ENCODE results near the gene ACVR1B.

ACVR1B gene

DNA sequence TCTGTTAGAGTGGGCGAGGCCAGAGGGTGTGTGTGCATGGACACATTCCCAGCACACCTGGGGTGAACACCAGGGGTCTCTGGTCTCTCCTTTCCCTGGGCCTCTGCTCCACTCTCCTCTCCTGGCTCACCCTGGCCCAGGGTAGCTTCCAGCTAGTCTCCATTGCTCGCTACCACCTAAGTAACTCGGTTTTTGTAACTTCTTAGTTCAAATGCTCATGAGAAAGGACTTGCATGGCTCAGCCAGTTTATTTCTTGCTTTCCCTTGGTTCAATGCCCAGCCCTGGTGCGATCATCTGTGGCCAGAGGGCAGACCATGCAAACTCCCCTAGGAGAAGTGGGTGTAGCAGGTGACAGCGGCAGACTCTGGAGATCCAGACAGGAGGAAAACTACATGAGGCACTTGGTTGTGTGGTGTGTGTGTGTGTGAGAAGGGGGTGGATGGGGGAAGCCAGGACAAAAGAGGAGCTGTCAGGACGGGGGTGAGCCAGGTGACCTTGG, 8.9 kb upstream of the ACVR1B start:
- no peak for DNase-seq (ENCODE audit: low spot score)

DNA sequence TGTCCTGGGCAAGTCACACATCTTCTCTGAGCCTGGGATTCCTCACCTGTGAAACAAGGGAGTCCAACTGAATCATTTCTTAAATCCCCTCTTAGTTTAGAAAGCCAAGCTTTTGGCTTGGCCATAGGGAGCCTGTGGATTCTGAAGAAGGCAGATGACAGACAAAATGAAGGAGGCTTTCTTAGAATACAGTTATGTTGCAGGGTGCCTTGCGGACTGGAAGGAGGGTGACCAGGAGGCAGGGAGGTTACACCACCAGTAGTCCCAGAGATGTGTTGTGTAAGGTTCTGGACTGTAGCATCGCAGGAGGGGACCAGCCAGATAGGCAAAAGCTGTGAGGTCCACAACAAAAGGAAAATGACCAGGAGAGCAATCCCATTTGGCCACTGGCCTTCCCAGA, 8.2 kb upstream of the ACVR1B start:
- DNase-seq (ENCODE audit: low spot score): no peak

GRCh38 chr12:51944608-51945233, 6.8 kb upstream of the ACVR1B start:
- no peak for DNase-seq (ENCODE audit: low spot score)

- no peak for DNase-seq (ENCODE audit: low spot score)
These were observed 4.1 kb upstream of the ACVR1B start for GRCh38 chr12:51947246-51947996.

- no peak for DNase-seq (ENCODE audit: low spot score)
These were observed 3.4 kb upstream of the ACVR1B start for GRCh38 chr12:51948066-51948465.

DNA sequence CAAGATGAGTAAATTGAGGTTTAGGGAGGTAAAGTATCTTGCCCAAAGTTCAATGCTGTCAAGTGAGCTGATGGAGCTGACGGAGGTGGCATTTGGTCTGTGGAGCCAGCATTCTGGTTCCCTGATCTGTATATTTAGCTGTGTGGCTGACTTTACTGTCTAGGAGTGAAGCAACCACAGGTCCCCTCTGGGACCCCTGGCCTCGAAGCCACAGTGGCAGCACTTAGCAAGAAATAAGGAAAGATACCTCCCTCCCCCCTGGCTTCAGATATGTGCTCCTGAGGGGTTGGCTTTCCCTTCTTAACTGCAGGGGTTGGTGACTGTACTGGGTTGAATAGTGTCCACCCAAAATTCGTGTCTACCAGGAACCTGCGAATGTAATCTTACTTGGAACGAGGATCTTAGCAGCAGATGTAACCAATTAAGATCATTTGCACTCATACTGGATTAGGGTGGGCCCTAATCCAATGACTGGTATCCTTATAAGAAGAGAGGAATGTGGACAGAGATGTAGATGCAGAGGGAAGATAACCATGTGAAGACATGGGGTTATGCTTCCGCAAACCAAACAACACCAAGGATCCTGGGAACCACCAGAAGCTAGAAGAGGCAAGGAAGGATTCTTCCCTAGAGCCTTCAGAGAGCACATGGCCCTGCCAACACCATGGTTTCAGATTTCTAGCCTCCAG, 2.0 kb upstream of the ACVR1B start:
- DNase-seq (ENCODE audit: low spot score): no peak

- no peak for DNase-seq (ENCODE audit: low spot score)
These were observed 759 bp upstream of the ACVR1B start for GRCh38 chr12:51950682-51951198.

DNA sequence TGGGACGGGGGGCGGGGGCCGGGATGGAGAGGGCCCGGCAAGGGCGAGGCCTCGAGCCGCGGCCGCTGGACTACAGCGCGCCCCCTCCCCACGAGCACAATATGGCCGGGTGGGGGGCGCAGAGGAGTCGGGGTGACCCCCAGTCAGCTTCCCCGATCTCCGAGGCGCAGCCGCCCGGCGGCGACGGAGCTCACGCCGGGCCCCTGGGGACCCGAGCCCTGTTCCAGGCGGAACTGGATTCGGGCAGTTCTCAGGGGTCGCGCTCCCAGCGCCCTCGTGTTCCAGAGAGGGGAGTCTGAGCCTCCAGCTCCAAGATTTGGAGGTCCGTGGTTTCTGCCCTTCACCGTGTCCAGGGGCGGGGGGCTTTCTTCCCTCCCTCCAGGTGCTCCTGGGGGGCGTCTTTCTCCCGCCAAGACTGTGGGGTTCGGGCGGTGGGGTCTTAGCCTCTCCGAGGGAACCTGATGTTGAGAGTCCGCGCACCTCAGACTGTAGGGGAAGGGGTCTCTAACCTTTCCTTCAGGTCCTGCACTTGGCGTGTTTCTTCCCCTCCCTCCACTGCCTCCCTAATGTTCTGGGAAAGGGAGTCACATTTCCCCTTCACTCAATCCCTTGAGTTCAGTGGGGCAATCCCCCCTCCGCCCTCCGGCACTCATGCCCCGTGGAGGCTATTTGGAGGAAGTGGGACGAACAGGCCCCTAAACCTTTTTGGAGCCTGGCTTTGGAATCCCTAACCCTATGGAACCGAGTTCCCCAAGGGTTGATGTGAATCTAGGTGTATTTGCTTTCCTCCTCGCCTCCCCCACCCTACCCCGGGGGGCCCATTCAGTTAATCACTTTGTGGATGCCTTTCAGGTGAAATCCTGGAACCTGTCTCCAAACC, 584 bp downstream of the ACVR1B start:
- peak; percentile 35 for DNase-seq (ENCODE audit: low spot score)

DNA sequence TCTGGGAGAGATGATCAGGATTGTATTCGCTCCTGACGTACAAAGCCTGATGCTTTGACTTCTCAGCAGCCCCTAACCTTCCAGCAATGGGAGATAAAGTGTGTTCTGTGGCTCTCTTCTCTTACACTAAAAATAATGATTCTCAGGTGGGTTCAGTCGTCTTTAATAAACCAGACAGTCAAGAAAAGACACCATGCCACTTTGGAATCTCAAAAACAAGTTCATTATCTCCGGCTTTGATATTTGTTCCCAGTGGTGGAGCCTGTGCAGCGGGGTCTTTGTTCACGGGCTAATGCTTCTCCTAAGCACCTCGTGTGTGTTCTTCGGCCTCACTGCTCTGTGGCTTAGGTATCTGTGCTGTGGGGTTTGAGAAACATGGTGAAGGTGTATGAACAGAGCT, 1.6 kb downstream of the ACVR1B start:
- DNase-seq (ENCODE audit: low spot score): peak; percentile 56

DNA sequence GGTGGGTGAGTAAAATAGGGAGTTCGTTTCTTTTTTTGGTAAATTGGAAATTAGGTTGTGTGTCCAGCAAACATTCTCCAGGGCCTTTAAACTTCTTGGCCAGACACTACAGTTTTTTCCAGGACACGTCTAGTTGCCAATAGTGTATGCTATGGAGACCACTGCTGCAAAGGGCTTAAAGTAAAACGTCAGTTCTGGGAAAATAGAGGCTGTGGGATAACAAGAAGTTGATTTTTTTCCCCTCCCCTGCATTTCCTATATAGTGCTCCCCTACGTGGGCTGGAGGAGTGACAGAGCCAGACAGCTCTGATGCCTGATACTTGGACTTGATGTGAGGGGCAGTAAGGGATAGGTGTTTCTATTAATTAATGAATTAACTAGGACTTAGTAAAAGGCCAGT, 2.4 kb downstream of the ACVR1B start:
- no peak for DNase-seq (ENCODE audit: low spot score)

DNA sequence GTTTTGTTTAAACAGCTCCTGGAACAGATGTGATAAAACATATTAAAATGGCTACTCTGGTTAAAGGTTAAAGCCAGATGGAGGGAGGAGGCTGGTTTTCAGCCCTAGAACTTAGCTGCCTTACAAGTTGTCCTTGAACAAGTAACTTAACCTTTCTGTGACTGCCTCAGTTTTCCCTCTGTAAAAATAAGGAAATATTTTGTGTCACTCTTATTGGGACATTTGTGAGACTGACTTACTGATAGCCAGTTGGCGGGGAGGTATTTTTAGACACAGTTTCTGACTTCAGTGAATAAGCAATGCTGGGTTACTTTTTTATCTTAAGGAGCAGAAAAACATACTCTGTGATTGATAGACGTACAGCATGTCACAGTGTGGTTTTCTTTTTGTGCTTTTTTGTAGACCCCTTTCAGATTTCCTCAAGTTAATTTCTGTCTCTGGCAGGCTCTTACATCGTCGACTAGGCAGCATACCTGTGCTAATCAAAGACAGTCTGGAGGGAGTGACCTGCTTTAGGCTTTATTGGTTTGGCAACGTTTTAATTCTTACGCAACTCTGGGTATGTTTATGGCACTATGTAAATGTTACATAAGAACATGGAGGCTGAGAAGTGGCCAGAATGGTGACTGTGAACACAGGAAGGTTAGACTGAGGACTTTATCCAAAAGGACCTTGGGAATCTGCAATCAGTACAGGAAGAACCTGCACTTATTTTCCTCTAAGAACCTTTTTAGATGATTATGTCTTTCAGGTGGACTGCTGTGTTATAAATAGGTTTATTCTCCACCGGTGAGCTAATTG, 3.3 kb downstream of the ACVR1B start:
- peak; percentile 60 for DNase-seq (ENCODE audit: low spot score)

GRCh38 chr12:51955702-51956101, 4.2 kb downstream of the ACVR1B start:
- no peak for DNase-seq (ENCODE audit: low spot score)

GRCh38 chr12:51958542-51958941, 7.0 kb downstream of the ACVR1B start:
- no peak for DNase-seq (ENCODE audit: low spot score)

DNA sequence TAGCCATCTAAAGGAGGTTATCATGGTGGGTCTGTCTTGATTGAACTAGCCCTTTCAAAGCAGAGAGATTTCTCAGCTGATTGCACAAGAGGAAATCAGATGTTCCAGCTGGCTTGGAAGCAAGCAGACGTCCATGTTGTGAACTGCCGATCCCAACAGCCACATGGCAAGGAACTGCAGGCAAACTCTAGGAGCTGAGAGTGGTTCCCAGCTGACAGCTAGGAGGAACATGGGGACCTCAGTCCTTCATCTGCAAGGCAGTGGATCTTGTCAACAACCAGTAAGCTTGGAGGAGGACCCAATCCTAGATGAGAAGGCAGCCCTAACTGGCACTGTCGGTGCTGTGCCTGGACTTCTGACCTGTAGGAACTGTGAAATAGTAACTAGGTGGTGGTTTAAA, 7.7 kb downstream of the ACVR1B start:
- no peak for DNase-seq (ENCODE audit: low spot score)

DNA sequence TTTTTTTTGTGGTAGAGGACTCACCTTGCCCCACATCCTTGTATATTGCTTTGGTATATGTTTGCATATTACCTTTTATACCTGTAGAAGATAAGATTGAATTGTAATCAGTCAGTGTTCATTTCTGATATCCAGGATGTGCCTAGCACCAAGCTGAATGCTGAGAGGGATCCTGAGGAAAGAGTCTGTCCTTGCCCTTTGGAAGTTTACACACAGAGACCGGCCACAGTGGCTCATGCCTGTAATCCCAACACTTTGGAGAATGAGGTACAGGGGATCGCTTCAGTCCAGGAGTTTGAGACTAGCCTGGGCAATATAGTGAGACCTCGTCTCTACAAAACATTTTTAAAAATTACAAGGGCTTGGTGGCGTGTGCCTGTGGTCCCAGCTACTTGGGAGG, 8.4 kb downstream of the ACVR1B start:
- DNase-seq (ENCODE audit: low spot score): no peak

DNA sequence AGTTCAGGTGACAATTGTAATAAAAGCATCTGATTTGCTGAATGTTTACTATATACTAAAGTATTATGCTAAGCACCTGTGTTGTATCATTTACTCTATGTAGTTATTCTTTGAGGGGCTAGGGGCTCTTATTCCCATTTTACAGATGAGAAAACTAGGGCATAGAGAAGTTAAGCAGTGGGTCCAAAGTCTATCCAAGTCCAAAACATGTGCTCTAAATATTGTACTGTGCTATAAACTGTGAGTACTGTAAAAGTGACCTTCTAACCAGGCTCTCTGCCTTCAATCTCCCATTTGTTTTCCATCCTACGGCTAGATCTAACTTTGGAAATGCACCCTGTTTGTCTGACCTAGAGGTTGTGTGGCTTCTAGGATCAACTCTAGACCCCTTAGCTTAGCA, 9.0 kb downstream of the ACVR1B start:
- no peak for DNase-seq (ENCODE audit: low spot score)

GRCh38 chr12:51960890-51961289, 9.4 kb downstream of the ACVR1B start:
- no peak for DNase-seq (ENCODE audit: low spot score)

GRCh38 chr12:51961834-51962233, 10.3 kb downstream of the ACVR1B start:
- no peak for DNase-seq (ENCODE audit: low spot score)

- DNase-seq (ENCODE audit: low spot score): no peak
These were observed 11.2 kb downstream of the ACVR1B start for GRCh38 chr12:51962737-51963136.

DNA sequence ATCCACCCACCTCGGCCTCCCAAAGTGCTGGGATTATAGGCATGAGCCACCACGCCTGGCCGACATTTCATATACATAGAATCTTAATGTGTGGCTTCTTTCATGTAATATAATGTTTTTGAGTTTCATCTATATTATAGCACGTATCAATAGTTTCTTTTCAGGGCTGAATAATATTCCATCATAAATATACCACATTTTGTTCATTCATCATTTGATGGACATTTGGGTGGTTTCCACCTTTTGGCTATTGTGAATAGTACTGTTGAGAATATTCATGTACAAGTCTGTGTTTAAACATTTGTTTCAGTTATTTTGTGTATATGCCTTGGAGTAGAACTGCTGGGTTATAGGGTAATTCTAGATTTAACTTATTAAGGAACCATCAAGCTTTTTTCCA, 12.0 kb downstream of the ACVR1B start:
- DNase-seq (ENCODE audit: low spot score): no peak

DNA sequence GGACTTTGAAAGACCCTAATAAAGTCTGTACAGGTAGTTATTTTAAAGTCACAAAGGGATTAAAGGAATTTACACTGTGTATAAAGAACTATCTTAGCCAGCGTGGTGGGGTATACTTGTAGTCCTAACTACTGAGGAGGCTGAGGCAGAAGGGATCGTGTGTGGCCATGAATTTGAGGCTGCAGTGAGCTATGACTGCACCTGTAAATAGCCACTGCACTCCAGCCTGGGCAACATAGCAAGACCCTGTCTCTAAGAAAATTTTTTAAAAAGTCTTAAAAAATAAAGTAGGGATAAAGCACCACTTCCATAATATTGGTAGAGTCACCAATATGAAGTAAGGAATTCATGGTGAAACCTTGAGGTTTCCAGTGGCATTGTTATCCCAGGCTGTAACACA, 18.1 kb downstream of the ACVR1B start:
- no peak for DNase-seq (ENCODE audit: low spot score)
